Measurements from ENCODE around the gene KCNA10. TPM values are rescaled to one million over a fixed set of nuclear protein-coding genes. Genes with fewer than 3 reads are reported as not detected.

The KCNA10 gene
- total and polyA plus RNA-seq, 10 of the 15 experiments (the other 5 are each of a cell fraction or from before 2014, with no cell fraction given): not detected

DNA sequence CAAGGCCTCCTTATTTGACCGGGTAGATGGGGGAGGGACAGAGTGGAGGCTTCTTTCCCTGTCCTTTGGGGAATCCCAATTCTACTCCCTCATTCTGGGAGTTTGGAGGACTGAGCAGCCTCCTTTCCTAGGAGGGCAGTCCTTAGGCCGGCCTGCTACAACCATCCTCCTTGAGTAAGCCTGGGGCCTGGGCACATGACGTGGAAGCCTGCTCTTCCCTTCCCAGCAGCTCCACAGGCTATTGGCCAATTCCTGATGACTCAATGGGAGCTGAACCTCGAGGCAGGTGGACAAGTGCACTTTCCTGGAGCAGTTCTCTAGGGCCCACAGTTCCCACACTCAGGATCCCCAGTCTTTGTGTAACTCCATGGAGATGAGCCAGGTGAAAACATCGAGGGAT is 3.1 kb downstream of the KCNA10 start:
- H3K9ac ChIP-seq (ENCODE audit: control insufficient read depth, insufficient read depth, low read length): no peak overlapping the region
- H3K27ac ChIP-seq (ENCODE audit: control insufficient read depth, insufficient read depth): no peak overlapping the region
- no peaks in the 10 kb centered on the region for H3K4me1 ChIP-seq (ENCODE audit: control insufficient read depth, insufficient read depth, low read length)
- WGBS (ENCODE audit: insufficient coverage, insufficient replicate concordance, low lambda C conversion rate, missing lambda C conversion rate): 7% methylated on average over 5 of the region's 5 CpGs
- DNase-seq (ENCODE audit: low read depth, low spot score) (no peak), ATAC-seq (no peak), FAIRE-seq (no peak)
- H4K20me1 ChIP-seq (ENCODE audit: control insufficient read depth, insufficient read depth): no peaks in the 10 kb centered on the region
- no peak overlapping the region for H2AFZ ChIP-seq (ENCODE audit: control insufficient read depth, low read depth, low read length)
- intact Hi-C loops (cut with micrococcal nuclease; ENCODE audit: unreplicated experiment): no loop called here
- no TSS peak for BruUV-seq (replicated peaks)
- TF ChIP-seq IKZF2 (IDR thresholded peaks at IDR 0.05) (no peak), EGR1 (IDR thresholded peaks at IDR 0.05; ENCODE audit: borderline replicate concordance in 1 of 2, low read depth in 2 of 2, low read length in 2 of 2) (no peak), WRNIP1 (IDR thresholded peaks at IDR 0.05; ENCODE audit: borderline replicate concordance, low read depth, low read length) (no peak), POLR2AphosphoS2 (IDR thresholded peaks at IDR 0.05; ENCODE audit: low read depth, low read length) (no peak), NBN (IDR thresholded peaks at IDR 0.05) (no peak), FOXK2 (IDR thresholded peaks at IDR 0.05) (no peak), KLF5 (IDR thresholded peaks at IDR 0.05; ENCODE audit: partially characterized antibody) (no peak), SIX5 (IDR thresholded peaks at IDR 0.05; ENCODE audit: low read depth, low read length, severe bottlenecking) (no peak)
- TF ChIP-seq, protein P1, sequence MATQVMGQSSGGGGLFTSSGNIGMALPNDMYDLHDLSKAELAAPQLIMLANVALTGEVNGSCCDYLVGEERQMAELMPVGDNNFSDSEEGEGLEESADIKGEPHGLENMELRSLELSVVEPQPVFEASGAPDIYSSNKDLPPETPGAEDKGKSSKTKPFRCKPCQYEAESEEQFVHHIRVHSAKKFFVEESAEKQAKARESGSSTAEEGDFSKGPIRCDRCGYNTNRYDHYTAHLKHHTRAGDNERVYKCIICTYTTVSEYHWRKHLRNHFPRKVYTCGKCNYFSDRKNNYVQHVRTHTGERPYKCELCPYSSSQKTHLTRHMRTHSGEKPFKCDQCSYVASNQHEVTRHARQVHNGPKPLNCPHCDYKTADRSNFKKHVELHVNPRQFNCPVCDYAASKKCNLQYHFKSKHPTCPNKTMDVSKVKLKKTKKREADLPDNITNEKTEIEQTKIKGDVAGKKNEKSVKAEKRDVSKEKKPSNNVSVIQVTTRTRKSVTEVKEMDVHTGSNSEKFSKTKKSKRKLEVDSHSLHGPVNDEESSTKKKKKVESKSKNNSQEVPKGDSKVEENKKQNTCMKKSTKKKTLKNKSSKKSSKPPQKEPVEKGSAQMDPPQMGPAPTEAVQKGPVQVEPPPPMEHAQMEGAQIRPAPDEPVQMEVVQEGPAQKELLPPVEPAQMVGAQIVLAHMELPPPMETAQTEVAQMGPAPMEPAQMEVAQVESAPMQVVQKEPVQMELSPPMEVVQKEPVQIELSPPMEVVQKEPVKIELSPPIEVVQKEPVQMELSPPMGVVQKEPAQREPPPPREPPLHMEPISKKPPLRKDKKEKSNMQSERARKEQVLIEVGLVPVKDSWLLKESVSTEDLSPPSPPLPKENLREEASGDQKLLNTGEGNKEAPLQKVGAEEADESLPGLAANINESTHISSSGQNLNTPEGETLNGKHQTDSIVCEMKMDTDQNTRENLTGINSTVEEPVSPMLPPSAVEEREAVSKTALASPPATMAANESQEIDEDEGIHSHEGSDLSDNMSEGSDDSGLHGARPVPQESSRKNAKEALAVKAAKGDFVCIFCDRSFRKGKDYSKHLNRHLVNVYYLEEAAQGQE (IDR thresholded peaks at IDR 0.05; ENCODE audit: low read depth, low read length): no peak
- TF ChIP-seq, protein P2, sequence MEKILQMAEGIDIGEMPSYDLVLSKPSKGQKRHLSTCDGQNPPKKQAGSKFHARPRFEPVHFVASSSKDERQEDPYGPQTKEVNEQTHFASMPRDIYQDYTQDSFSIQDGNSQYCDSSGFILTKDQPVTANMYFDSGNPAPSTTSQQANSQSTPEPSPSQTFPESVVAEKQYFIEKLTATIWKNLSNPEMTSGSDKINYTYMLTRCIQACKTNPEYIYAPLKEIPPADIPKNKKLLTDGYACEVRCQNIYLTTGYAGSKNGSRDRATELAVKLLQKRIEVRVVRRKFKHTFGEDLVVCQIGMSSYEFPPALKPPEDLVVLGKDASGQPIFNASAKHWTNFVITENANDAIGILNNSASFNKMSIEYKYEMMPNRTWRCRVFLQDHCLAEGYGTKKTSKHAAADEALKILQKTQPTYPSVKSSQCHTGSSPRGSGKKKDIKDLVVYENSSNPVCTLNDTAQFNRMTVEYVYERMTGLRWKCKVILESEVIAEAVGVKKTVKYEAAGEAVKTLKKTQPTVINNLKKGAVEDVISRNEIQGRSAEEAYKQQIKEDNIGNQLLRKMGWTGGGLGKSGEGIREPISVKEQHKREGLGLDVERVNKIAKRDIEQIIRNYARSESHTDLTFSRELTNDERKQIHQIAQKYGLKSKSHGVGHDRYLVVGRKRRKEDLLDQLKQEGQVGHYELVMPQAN (conservative IDR thresholded peaks at IDR 0.05): no peak
- TF ChIP-seq, protein P3, sequence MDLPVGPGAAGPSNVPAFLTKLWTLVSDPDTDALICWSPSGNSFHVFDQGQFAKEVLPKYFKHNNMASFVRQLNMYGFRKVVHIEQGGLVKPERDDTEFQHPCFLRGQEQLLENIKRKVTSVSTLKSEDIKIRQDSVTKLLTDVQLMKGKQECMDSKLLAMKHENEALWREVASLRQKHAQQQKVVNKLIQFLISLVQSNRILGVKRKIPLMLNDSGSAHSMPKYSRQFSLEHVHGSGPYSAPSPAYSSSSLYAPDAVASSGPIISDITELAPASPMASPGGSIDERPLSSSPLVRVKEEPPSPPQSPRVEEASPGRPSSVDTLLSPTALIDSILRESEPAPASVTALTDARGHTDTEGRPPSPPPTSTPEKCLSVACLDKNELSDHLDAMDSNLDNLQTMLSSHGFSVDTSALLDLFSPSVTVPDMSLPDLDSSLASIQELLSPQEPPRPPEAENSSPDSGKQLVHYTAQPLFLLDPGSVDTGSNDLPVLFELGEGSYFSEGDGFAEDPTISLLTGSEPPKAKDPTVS (IDR thresholded peaks at IDR 0.05; ENCODE audit: low read depth, low read length): no peak
- TF ChIP-seq, protein P4, sequence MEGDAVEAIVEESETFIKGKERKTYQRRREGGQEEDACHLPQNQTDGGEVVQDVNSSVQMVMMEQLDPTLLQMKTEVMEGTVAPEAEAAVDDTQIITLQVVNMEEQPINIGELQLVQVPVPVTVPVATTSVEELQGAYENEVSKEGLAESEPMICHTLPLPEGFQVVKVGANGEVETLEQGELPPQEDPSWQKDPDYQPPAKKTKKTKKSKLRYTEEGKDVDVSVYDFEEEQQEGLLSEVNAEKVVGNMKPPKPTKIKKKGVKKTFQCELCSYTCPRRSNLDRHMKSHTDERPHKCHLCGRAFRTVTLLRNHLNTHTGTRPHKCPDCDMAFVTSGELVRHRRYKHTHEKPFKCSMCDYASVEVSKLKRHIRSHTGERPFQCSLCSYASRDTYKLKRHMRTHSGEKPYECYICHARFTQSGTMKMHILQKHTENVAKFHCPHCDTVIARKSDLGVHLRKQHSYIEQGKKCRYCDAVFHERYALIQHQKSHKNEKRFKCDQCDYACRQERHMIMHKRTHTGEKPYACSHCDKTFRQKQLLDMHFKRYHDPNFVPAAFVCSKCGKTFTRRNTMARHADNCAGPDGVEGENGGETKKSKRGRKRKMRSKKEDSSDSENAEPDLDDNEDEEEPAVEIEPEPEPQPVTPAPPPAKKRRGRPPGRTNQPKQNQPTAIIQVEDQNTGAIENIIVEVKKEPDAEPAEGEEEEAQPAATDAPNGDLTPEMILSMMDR (IDR thresholded peaks at IDR 0.05 in 2 of 3, conservative IDR thresholded peaks at IDR 0.05 in 1 of 3; ENCODE audit: control insufficient read depth in 2 of 3, extremely low read depth in 1 of 3, insufficient read depth in 1 of 3, low read depth in 3 of 3, low read length in 3 of 3): no peak
- POLR2A ChIA-PET: no interaction called here
- no peak overlapping the region for H3K4me2 ChIP-seq (ENCODE audit: control insufficient read depth, insufficient read depth)
- RAD21 ChIA-PET (ENCODE audit: unreplicated experiment): no interaction called here
- in situ Hi-C loops (cut with MboI): no loop called here
- no peaks in the 10 kb centered on the region; a peak in 1 of 4 replicates for H3K27me3 ChIP-seq (replicated peaks in 1 of 2; ENCODE audit: control insufficient read depth in 2 of 2, insufficient read depth in 2 of 2, low read length in 1 of 2)
- H3K79me2 ChIP-seq (ENCODE audit: control insufficient read depth, insufficient read depth, low read length): no peaks in the 10 kb centered on the region
- no peaks in the 10 kb centered on the region for H3K9me3 ChIP-seq (replicated peaks; ENCODE audit: control insufficient read depth, insufficient read depth, low read length)
- CTCF ChIA-PET: interaction anchor here (0.9 kb wide), 1 partner anchor 20 kb away, joined by 3 read pairs; no protein-coding TSS in a partner anchor
- SMC1A ChIA-PET (ENCODE audit: uncharacterized antibody, unreplicated experiment): no interaction called here
- no peak overlapping the region for H3K4me3 ChIP-seq
- H3K36me3 ChIP-seq (ENCODE audit: control insufficient read depth in 2 of 2, insufficient read depth in 2 of 2, low read length in 1 of 2): no peaks in the 10 kb centered on the region
